Glomerular visceral epithelial cell (primary cell): Measurements from ENCODE around the gene SPOCK2.
"Not testable (repeated sequence)": the region's sequence is repeated elsewhere in the genome, so short reads cannot be mapped to it uniquely, and the experiment has no call there.

Experiments
- DNase-seq: peaks from one replicate; pipeline ENCODE4 v3.0.0-alpha.2; 2016; ENCODE audit errors: extremely low spot score

SPOCK2 gene

DNA sequence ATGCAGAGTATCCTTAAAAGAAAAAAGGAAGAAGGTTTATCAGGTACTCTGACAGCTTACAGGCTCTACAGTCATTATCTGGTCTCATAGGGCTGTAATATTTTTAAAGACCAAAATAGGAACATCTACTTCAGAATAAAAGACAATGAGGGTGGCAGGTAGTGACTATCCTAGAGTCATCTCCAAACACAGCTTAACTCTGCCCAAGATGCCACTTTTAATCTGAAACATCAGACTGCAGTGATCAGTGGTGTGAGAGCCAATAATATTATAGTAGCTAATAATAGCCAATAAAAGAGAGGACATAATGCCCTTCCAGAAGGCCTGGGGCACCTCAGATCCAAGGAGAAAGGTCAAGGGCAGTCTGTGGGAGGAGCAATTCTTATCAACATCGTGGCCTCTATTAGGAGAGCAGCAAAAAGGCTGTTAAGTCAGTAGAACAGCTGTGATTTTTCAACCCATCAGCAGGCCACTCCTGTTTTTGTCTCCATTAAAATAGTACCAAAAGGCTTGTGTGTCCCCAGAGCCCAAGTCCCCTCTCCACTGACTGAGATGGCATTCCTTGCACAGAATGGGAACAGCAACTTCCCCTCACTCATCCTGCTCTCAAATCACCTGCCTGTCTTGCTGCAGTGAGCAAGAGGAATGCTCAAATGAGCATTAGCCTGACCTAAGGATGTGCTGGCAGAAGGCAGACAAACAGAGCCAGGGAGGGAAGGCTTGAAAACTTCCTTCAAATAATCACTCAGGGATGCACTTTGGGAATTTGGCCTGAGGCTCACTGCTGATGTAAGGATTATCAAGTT lies 20.7 kb upstream of the SPOCK2 start:
- peak; percentile 77 for DNase-seq

DNA sequence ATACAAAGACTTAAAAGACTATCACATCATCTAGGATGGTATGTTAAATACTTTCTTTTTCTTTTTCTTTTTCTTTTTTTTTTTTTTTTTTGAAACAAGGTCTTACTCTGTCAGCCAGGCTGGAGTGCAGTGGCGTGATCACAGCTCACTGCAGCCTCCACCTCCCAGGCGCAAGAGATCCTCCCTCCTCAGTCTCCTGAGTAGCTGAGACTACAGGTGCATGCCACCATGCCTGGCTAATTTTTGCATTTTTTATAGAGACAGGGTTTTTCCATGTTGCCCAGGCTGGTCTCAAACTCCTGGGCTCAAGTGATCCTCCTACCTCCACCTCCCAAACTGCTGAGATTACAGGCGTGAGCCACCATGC lies 19.6 kb upstream of the SPOCK2 start:
- DNase-seq: not testable (repeated sequence)

DNA sequence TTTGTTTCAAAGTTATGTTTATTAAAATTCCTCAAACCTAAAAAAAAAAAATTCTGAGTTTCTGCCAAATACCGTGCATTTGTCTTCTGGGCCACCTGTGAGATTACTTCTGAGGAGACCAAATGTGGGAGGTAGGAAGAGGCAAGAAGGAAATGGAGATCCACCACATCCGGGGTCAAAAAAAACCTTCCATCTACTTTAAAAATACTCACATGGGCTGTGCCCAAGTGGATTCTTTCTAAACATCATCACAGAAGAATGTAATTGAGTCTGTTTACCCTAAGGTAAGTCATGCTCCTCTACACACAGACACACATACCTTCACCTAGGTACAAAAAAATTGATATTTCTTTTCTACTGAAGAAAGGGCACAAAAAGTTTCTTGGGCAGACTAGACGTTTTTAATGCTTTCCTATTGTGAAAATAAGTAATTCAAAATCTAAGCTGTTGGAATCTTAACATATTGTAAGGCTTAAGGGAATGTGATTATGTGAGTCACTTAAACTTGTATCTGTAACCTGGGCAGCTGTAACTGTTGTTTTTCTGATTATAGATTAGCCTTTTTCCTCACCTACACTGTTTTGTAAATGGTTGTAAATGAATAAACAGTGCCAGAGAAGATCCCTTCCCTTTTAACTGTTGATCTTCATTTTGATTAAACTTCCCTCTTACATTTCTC lies 19.1 kb upstream of the SPOCK2 start:
- DNase-seq: peak; percentile 69

DNA sequence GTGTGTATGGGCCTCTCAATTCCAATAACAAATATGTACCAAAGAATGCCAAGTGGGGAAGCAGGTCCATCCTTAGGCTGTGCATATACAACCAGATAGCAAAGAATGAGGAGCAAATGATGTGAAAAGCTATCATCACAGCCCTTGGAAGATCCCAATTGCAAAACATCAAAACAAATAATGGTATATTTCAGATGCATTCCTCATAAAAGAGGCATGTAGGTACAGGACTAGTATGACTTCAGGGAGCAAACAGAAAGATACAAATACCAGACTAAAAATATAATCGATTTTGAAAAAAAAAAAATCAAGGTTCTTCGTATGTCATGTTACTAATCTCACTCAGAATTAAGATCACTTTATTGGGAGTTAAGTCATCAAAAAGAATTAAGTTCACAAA lies 18.5 kb upstream of the SPOCK2 start:
- no peak for DNase-seq

DNA sequence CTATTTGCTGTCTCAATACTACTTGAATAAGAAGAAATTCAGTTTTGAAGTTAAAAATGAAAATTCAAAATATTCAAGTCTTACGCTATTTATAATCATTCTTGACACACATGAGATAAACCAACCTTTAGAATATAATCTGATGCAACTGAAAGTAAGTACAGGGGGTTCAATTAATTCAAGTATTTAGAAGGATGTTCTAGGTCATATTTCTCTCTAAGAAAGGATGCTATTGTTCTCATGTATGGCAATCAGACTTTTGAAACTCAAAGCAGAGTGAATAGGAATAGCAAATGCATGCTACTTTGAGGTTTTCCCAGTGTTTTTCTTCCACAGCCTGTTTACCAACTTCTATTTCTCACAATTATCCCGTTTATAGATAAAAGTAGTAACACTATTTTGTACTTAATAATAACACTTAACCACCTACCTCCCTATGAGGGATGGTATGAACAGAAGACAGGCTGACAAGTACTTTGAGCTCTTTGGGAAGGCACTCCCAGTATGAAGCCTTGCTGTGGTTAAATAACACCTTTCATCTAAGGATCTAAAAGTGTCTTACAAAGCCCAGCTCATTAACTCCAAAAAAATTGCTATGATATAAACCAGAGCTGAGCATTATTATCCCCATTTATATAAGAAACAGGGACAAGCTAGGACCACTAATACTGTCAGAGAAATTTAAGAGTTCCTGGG lies 18.0 kb upstream of the SPOCK2 start:
- no peak for DNase-seq

DNA sequence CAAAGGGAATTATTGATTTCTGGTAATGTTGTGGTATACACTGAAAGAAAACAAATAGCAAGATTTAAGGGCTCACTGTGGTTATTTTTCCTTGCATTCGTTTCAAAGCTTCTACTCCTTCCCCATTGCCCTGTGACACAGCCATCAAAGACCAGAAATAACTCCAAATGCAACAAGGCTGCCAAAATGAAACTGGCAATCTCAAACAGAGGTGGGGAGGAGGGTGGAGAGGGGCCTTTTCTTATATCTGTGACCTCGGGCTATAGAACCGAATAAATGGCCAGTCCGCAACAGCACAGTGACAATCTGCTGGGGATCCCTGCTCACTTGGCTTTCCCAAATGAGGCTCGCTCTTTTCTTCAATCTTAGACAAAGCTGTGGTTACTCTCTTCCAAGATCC lies 17.4 kb upstream of the SPOCK2 start:
- DNase-seq: no peak

DNA sequence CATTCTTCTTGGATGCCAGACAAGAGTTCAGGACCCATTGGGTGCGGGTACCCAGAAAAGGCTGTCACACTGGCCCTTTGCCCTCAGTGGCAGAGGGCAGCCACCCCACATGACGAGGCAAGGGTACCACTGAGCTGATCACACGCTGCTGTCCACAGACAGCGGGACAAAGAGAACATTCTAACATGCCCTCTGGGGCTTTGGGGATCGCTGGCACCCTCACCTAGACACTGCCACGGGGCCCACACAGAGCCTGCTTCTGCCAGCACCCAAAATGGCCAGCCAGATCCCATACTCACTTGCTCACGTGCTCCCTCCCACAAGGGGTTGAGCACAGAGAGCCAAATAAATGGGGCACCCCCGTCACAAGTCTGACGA lies 16.7 kb upstream of the SPOCK2 start:
- no peak for DNase-seq

DNA sequence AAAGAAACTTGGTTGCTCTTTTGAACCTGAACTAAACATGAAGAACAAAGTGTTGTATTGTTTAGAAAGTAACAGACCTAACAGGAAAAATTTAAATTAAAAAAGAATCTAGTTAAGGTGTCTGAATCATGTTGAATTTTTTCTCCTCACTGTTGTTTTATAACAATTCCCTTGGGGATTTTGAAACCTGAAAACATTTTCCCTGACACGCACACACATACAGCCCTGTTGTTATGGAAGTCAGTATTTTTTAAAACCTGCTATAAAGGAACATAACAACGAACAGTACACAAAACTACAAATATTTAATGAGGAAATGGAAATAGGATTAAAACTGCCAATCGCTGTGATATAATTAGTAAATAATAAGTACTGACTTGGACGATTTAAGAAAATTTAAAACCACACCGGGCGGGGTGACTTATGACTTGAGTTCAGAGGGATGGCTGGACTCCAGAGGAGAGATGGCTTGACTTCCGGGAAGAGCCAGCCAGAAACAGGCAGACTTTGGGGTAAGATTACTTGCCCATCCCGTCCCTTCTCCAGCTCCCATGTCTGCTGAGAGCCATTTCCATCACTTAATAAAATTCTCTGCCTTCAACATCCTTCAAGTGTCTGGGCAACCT lies 16.2 kb upstream of the SPOCK2 start:
- DNase-seq: no peak

DNA sequence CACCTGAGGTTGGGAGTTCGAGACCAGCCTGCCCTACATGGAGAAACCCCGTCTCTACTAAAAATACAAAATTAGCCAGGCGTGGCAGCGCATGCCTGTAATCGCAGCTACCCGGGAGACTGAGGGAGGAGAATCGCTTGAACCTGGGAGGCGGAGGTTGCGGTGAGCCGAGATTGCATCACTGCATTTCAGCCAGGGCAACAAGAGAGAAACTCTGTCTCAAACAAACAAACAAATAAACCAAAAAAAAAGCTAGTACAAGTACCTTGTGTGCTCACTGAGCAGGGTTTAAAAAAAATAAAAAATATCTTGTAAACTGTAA lies 11.2 kb upstream of the SPOCK2 start:
- DNase-seq: no peak

DNA sequence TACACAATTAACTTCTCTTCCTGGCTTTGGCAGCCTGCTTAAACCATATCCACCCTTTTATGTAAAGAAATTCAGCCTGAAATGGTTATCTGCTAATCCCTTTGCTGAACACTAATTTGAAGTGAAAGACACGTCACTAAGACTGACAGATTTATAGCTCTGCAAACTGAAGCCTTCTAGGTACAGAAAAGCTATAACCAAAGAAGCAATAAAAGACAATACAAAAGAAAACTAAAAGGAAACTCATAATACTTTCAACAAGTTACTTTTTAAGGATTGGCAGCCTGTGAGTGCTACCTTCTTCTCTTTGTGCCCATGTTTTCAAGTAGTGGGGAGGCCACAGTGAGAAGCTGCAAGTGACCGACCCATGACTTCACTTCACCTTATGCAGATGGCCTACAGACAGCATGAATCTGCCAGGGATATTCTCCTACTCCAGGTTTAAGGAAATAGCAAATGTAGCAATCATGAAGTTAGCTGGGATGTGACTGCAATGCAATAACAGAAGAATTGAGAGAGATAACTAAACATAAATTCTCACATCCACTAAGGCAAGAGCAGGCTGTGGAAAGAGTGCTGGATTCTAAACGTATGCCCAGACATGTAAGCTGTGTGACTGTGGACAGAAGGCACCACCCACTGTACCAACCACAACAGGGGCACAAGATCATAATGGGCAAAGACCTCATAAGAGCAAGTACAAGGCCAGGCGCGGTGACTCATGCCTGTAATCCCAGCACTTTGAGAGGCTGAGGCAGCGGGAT lies 10.7 kb upstream of the SPOCK2 start:
- DNase-seq: no peak

DNA sequence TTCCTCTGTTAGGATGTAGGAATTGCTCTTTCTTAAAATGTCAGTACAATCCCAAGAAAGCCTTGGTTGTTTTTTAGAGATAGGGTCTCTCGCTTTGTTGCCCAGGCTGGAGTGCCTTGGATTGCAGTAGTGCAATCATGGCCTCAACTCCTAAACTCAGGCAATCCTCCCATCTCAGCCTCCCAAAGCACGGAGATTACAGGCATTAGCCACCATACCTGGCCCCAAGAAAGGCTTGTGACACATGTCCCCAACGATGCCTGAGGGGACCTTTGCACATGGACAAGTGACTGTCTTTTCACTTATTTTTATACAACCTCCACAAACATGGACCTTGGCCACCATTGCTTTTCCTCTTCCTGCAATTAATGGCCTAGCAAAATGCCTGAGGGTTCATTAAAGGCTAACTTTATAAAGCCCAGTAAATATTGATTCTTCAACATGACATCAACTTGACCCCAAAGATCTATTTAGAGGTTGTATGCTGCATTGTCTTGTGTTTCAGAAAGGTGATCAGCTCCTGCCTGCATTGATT lies 10.0 kb upstream of the SPOCK2 start:
- DNase-seq: no peak

DNA sequence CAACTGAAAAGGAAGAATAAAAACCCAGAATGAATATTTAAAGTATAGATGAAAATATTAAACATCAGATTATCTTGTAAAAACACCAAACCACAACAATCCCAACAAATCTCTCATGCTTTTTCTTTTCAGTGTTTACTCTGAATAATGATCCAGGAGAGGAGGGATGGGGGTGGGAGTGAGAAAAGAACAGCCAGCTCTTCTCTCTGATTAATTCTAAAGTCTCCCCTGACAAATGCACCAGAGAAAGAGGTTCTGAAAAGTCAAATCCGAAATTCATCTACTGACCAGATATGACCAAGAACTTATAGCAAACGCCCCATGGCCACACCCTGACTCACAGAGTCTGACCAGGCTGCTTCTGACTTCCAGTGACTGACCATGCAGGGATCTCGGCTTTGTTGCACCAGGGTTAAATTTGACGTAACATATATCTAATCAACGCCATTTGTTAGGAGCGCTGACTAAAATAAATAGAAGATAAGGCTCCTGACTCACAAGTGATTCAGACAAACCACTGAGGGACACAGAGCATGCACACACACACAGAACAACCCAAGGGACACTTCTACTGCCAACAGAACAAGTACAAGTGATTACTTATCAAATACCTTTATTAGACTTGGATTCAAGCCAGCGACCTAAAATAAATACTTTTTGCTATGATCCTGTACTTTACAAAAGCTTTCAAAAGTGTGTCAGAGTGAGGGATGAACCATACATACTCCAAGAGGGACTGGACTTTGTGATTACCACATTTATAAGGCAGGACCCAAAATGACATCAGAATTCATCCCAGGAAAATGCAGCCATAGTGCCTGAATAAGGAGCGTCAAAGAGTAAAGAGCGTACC lies 9.3 kb upstream of the SPOCK2 start:
- DNase-seq: peak; percentile 61

DNA sequence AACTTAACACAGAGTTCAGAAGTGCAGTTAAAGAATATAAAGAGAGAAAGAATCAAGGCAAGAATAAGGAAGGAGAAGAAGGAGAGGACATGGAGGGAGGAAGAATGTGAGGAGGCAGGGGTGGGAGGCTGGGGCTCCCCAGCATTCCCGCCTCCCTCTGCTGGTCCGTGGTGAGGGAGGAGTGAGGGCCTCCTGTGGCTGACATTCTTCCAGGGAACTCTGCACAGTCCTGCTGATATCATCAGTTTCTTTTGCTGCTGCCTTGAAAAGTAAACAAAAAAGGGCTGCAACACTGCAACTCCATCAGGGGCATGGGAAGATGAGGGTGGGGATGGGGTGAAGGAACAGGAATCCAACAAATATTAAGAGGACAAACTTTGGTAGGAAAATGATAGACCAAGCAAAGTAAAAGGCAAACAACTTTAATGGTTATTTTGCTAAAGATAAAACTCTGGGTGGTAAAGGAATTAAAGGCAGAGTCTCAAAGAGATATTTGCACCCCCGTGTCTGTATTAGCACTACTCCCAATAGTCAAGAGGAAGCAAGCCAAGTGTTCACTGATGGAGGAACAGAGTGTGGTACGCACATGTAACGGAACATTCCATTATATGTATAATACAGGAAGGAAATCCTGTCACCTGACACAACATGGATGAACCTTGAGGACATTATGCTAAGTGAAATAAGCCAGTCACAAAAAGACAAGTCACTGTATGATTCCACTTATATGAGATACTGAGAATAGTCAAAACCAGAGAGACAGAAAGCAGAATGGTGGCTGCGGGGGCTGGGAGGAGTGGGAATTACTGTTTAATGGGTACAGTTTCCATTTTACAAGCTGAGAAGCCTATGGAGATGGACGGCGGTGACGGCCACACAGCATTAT lies 8.0 kb upstream of the SPOCK2 start:
- DNase-seq: no peak

DNA sequence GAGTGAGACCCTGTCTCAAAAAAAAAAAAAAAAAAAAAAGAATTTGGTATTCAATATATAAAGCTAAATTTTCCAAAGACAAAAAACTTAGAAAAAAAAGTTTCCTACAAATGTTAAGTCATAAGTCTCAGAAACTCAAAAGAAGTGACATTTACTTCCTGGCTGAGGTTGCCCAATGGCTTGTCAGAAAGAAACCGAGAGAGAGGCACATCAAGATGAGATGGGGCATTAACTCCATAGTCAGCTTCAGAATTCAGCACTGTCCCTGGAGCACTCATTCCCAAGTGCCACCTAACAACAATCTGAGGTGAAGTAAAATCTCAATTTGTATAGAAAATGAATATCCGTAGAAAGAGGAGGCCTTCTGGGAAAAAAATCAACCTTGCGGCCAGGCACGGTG lies 6.8 kb upstream of the SPOCK2 start:
- DNase-seq: no peak

DNA sequence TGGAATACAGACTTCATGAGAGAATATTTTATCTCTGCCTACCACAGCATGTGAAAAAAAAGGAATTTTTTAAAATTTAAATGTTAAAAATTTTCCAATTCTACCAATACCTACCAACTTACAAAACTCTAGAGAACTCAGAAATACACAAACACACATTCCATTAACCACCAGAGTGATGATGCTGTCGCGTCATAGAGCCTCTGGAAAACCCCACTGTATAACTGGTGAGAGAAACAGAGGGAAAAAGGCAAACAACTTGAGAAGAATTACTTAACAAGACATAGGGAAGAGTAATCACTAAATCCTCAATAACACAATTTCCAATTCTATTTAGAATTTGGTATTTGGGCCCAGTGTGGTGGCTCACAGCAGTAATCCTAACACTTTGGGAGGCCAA lies 6.2 kb upstream of the SPOCK2 start:
- DNase-seq: no peak

DNA sequence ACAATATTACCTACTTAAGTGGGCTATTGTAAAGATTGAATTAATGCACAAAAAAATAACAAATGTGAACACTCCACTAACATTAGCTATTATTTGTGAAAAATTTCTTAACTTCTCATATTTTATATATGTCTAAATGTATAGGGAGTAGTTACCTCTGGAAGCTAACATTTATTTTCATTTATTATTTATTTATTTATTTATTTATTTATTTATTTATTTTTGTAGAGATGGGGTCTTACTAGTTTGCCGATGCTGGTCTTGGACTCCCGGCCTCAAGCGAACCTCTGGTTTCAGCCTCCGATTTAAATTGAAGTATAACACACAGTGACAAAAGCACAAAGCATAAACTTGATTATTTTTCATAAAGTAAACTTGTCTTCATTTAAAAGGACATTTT lies 5.1 kb upstream of the SPOCK2 start:
- no peak for DNase-seq

DNA sequence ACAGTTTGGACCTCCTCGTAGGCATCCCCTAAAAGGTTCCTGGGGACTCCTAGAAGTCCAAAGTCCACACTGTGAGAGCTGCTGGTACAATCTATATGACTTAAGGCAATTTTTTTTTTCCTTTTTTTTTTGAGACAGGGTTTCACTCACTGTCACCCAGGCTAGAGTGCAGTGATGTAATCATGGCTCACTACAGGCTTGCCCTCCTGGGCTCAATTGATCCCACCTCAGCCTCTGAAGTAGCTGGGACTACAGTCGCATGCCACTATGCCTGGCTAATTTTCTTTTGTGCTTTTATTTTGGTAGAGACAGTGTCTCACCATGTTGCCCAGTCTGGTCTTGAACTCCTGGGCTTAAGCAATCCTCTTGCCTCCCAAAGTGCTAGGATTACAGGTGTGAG lies 4.6 kb upstream of the SPOCK2 start:
- no peak for DNase-seq

DNA sequence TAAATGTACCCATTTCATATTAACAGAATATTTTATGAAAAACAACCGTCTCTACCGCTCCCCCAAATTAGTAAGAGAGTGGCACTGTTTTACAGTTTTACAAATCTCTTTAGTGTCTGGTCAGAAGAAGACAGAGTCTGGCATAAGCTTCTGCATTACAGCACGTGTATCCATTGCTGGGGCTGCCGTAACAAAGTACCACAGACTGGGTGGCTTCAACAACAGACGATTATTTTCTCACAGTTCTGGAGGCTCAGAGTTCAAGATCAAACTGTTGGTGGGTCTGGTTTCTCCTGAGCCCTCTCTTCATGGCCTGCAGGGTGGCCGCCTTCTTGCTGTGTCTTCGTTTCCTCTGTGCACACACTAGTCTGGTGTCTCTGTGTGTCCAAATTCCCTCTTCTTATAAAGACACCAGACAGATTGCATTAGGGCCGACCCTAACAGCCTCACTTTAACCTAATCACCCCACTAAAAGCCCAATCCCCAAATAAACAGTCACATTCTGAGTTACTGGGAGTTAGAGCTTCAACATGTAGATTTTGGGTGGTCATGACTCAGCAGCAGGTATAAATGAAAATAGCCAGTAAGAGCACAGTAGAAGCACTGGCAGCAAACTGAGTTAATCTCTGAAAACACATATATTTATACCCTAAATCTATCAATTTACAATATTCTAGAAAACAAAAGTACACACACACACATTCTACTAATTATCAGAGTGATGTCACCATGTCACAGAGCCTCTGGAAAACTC lies 4.0 kb upstream of the SPOCK2 start:
- DNase-seq: no peak

DNA sequence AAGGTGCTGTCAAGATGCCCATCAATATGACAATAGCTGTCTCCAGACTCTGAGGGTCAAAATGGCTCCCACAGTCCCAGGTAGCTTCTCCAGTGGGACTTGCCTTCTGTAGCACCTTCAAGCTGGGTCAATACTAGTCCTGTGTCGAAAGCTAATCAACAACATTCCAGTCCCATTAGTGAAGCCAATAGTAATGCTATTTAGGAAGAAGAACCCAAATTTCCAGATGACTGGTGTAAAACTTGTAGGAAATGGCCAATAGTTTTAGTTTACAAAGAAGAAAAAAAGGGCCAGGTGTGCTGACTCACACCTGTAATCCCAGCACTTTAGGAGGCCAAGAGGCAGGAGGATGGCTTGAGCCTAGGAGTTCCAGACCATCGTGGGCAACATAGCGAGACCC lies 2.0 kb upstream of the SPOCK2 start:
- no peak for DNase-seq
